Measurements from ENCODE around the gene ASIC5.
"Not testable (repeated sequence)": the region's sequence is repeated elsewhere in the genome, so short reads cannot be mapped to it uniquely, and the experiment has no call there.

The ASIC5 gene, protein sequence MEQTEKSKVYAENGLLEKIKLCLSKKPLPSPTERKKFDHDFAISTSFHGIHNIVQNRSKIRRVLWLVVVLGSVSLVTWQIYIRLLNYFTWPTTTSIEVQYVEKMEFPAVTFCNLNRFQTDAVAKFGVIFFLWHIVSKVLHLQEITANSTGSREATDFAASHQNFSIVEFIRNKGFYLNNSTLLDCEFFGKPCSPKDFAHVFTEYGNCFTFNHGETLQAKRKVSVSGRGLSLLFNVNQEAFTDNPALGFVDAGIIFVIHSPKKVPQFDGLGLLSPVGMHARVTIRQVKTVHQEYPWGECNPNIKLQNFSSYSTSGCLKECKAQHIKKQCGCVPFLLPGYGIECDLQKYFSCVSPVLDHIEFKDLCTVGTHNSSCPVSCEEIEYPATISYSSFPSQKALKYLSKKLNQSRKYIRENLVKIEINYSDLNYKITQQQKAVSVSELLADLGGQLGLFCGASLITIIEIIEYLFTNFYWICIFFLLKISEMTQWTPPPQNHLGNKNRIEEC

DNA sequence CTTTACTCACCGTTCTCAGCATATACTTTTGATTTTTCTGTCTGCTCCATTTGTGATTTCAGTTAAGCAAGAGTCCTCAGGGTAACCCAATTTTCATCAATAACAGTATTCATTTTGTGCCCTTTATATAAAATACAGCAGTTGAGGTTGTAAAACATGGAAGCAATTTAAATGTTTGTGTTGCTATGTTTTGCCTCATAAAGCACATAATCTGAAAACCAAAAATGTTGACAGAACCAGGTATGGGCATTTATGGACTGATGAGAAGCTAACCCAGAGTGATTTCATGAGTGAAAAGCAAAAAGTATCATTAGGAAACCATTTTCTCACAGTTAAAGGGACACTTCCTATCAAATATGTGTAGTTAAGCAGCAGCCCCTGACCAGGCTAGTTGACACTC lies at the start of gene ASIC5:
Gene ASIC5 (minus strand): TSS at position 101 of the 400 bp plus-strand sequence. CDS start 51 bp downstream, at position 50.
- no peak for DNase-seq (ENCODE audit: low spot score)

GRCh38 chr4:155914782-155915181 lies 48.7 kb upstream of the ASIC5 start:
- DNase-seq (ENCODE audit: low spot score): no peak

- no peak for DNase-seq (ENCODE audit: low spot score)
Measured at GRCh38 chr4:155911905-155912304, 45.8 kb upstream of the ASIC5 start.

DNA sequence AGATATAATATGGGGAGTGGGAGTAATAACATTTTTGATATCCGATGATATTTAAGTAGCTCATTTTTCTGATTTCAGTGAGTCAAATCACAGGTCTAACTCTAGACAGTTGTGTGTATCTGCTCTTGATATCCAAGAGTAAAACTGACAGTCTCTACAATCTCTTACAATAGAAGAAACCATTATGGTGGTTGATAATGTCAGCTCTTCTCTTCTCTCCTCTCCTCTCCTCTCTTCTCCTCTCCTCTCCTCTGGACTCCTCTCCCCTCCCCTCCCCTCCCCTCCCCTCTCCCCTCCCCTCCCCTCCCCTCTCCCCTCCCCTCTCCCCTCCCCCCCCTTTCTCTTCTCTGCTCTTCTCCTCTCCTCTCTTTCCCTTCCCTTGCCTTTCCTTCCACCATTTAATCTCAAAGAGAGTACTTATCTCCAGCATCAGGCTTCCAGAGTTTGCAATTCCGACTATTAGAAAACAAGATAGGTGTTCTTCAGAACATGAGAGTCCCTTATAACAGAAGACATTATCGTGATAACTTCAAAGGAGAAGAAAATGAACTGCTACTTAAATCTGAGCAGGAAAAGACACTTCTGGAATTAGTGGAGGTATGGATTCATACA lies 43.6 kb upstream of the ASIC5 start:
- no peak for DNase-seq (ENCODE audit: low spot score)

DNA sequence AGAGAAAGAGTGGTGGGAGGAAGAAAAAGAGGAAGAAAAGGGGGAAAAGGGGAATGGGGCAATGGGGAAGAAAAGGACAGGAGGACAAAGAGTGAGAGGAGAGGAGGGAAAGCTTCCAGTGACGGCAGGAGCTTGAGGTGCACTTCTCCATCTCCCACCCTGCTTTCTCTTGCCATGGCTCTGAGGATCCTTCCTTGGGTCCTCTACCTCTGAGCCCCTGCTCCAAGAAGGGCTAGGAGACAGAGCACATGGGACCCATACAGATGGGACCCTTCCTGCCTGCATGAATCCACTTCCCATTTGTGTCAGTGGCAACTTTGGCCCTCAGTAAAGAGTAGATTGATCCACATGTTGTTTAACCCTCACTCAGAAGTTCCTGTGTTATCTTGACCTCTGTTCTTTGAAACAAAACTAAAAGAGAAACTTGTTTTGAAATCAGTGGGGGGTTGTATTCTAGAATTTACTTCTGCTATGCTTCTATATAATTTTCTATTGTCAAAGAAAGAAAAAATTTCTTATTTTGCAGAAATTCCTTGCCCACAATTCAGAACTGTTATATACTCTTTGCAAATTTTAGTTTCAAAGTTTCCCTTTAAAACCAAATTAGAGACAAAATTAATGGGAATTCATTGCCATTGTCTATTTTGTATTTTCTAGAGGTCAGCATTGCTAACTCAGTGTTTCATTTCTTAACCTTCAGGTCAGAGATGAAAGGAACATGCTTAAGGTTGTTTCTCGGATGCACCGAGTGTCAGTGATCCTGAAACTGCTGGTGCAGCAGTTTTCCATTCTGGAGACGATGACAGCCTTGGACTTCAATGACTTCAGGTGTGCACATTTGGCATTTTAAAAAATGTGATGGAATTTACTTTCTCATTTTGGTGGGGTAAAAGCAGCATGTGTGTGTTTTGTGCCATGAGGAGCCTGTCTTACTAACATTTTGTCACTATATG lies 42.4 kb upstream of the ASIC5 start:
- DNase-seq (ENCODE audit: low spot score): no peak

- no peak for DNase-seq (ENCODE audit: low spot score)
Measured at GRCh38 chr4:155907556-155907955, 41.5 kb upstream of the ASIC5 start.

GRCh38 chr4:155906554-155907247 lies 40.6 kb upstream of the ASIC5 start:
- DNase-seq (ENCODE audit: low spot score): peak; percentile 72

GRCh38 chr4:155904331-155904730 lies 38.3 kb upstream of the ASIC5 start:
- no peak for DNase-seq (ENCODE audit: low spot score)

DNA sequence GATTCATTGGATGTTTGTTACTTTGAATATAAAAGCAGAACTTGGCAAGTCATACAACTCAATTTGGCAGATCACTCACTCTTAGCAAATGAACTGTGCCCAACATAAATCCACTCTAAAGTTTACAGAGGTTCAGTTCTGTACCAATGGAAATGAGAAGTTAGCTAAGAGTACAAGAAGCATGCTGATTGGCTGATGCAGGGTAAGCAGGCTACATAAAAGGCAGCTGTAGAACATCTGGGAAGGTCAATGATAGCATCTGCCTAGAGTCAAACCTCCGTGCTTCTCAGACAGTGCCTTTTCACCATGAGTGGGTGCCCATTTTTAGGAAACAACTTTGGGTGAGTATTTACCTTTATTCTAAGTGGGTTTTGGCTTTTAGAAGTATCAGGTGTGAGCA lies 37.4 kb upstream of the ASIC5 start, which contains the start of gene TDO2:
Gene TDO2 (plus strand): TSS at position 244 of the 400 bp plus-strand sequence. CDS start 63 bp downstream, at position 307.
- no peak for DNase-seq (ENCODE audit: low spot score)

GRCh38 chr4:155901013-155901412 lies 34.9 kb upstream of the ASIC5 start:
- no peak for DNase-seq (ENCODE audit: low spot score)

- no peak for DNase-seq (ENCODE audit: low spot score)
Measured at GRCh38 chr4:155900381-155900780, 34.3 kb upstream of the ASIC5 start.

- no peak for DNase-seq (ENCODE audit: low spot score)
Measured at GRCh38 chr4:155899891-155900290, 33.8 kb upstream of the ASIC5 start.

DNA sequence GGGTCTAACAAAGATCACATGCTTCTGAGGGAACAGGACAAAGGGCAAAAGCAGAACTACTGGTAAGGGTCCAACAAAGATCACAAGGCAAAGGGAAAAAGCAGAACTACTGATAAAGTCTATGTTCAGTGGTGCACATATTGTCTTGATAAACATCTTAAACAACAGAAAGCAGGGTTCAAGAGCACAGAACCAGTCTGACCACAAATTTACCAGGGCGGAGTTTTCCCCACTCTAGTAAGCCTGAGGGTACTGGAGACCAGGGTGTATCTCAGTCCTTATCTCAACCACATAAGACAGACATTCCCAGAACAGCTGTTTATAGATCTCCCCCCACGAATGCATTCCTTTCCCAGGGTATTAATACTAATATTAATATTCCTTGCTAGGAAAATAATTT lies 32.3 kb upstream of the ASIC5 start:
- DNase-seq (ENCODE audit: low spot score): not testable (repeated sequence)

DNA sequence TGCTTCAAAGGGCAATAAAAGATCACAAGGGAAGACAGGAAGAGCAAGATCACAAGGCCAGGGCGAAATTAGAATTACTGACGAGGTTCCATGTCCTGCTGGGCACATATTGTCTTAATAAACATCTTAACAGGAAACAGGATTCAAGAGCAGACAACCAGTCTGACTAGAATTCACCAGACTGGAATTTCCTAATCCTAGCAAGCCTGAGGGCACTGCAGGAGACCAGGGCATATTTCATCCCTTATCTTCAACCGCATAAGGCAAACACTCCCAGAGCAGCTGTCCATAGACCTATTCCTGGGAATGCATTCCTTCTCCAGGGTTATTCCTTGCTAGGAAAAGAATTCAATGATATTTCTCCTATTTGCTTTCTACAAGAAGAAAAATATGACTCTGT lies 25.0 kb upstream of the ASIC5 start:
- no peak for DNase-seq (ENCODE audit: low spot score)

DNA sequence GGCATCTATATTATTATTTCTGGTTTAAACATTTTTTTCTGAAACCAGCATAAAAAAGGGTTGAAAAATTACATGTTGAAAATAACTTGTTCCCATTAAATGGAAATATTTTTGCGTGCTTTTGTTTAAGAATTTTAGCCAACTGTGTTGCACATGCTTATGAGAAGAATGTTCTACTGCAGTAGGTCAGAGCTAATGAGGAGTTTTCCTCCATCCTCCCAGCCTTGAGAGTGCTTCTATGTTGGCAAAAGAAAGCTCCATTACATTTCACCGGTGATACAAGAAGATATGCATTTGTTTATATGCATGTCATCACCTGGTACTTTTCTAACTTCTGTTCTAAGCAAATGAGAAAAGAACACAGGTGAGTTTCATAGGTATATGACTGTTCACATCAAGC lies 23.9 kb upstream of the ASIC5 start:
- DNase-seq (ENCODE audit: low spot score): no peak

DNA sequence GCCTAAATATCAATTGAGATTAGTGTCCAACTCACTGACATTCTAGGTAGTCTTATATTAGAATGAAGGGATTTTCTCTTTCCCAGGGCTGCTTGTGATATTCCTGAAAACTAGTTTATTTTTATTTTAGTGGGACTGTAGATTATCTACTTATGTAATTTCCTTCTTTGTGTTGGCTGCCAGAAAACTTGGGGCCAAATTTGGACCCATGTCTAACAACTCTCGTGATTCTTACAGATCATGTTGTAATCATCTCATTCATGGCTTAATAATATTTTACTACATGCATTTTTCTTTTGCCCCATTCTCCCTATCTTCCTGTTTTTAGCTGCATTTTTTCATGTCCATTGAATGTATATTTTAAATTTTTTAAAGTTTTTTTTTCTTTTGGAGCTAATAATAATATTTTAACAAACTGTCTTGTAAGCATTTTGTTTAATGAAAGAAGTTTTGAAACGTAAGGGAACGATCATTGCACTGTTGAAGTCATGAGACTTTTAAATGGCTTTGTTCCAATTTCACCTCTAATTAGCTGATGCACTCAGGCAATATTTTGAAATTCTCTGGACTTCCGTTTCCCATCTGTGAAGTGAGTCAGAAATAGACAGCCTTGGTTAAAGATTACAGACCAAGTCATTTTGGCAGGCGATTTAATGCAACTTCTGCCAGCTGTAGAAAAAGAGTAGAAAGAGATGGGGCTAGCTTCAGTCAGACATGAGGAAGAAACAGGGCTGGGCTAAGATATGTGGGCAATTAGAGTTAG lies 23.1 kb upstream of the ASIC5 start:
- no peak for DNase-seq (ENCODE audit: low spot score)

DNA sequence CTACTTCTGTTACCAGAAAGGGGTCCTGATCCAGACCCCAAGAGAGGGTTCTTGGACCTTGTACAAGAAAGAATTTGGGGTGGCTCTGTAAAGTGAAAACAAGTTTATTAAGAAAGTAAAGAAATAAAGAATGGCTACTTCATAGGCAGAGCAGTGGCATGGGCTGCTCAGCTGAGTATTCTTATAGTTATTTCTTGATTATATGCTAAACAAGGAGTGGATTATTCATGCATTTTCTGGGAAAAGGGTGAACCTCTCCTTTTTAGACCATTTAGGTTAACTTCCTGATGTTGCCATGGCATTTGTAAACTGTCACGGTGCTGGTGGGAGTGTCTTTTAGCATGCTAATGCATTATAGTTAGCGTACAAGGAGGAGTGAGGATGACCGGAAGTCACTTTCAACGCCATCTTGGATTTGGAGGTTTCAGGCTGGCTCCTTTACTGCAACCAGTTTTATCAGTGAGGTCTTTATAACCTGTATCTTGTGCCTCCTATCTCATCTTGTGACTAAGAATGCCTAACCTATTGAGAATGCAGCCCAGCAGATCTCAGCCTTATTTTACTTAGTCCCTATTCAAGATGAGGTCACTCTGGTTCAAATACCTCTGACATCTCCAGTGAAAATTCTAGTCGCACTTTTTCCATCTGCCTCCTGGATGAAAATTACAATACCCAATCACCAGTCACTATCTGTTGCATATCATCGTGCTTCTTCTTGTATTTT lies 21.9 kb upstream of the ASIC5 start:
- DNase-seq (ENCODE audit: low spot score): no peak

- DNase-seq (ENCODE audit: low spot score): no peak
Measured at GRCh38 chr4:155887045-155887444, 21.0 kb upstream of the ASIC5 start.

DNA sequence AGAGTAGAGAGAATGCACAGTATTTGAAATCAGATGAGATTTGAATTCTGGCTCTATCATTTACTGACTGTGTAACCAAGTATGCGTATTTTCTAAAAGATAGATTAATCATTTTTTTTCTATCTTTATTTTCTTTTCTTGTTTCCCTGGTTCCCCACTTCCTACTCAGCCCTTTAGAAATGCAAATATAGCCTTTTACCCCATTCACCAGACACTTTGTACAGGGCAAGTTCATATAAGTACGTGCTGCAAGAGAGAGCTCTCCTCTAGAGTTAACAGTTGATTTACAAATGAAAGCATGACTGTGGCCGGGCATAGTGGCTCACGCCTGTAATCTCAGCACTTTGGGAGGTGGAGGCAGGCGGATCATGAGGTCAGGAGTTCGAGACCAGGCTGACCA lies 19.6 kb upstream of the ASIC5 start:
- no peak for DNase-seq (ENCODE audit: low spot score)

DNA sequence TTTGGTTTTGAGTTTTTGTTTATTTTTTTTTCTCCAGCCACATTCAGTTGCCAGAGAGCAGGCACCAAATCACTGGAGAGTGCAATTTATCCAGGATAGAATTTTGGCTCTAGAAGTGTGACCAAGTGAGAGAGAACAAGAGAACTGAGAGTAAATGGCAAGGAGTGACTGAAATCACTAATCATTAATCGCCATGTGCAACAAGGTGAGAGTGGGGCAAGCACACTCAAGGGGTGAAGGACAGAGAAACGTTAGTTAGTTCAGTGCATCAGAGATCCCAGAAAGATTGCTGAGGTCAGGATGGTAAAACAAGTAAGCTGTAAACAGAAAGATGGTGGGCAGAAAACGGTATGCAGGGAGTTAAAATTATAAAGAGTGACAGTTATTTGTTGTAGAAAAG lies 17.8 kb upstream of the ASIC5 start:
- DNase-seq (ENCODE audit: low spot score): no peak
